Measurements from ENCODE around the gene FAR2. TPM values are rescaled to one million over a fixed set of nuclear protein-coding genes. Genes with fewer than 3 reads are reported as not detected.
"Not testable (repeated sequence)": the region's sequence is repeated elsewhere in the genome, so short reads cannot be mapped to it uniquely, and the experiment has no call there.

FAR2 gene
- polyA plus RNA-seq (ENCODE audit: insufficient read length): 8.6 TPM

- DNase-seq: peak; percentile 64
Observed at GRCh38 chr12:29148911-29149690, at the start of gene FAR2. Gene FAR2 (plus strand): TSS chr12:29149278. CDS start chr12:29270450, 121,172 bp downstream.

GRCh38 chr12:29102741-29103140 is 46.3 kb upstream of the FAR2 start:
- no peak for DNase-seq

GRCh38 chr12:29103539-29103974 is 45.5 kb upstream of the FAR2 start:
- DNase-seq: no peak

- no peak for DNase-seq
Observed at GRCh38 chr12:29104516-29104915, 44.6 kb upstream of the FAR2 start.

- DNase-seq: no peak
Observed at GRCh38 chr12:29110506-29111442, 38.3 kb upstream of the FAR2 start.

GRCh38 chr12:29113101-29113500 is 36.0 kb upstream of the FAR2 start:
- no peak for DNase-seq

GRCh38 chr12:29116414-29116813 is 32.7 kb upstream of the FAR2 start:
- no peak for DNase-seq

- DNase-seq: no peak
Observed at GRCh38 chr12:29131539-29131938, 17.5 kb upstream of the FAR2 start.

GRCh38 chr12:29132316-29132715 is 16.8 kb upstream of the FAR2 start:
- DNase-seq: no peak

- no peak for DNase-seq
Observed at GRCh38 chr12:29133181-29133580, 15.9 kb upstream of the FAR2 start.

- no peak for DNase-seq
Observed at GRCh38 chr12:29133680-29134079, 15.4 kb upstream of the FAR2 start.

GRCh38 chr12:29138256-29138655 is 10.8 kb upstream of the FAR2 start:
- not testable (repeated sequence) for DNase-seq

- not testable (repeated sequence) for DNase-seq
Observed at GRCh38 chr12:29138855-29139254, 10.2 kb upstream of the FAR2 start.

GRCh38 chr12:29145372-29146170 is 3.5 kb upstream of the FAR2 start:
- DNase-seq: no peak

GRCh38 chr12:29146196-29146595 is 2.9 kb upstream of the FAR2 start:
- DNase-seq: no peak

- peak; percentile 53 for DNase-seq
Observed at GRCh38 chr12:29147731-29148595, 1.1 kb upstream of the FAR2 start.

- peak; percentile 56 for DNase-seq
Observed at GRCh38 chr12:29148596-29148910, 525 bp upstream of the FAR2 start.

GRCh38 chr12:29149691-29150281 is 708 bp downstream of the FAR2 start:
- no peak for DNase-seq

- DNase-seq: no peak
Observed at GRCh38 chr12:29150462-29150861, 1.4 kb downstream of the FAR2 start.

GRCh38 chr12:29152223-29152868 is 3.3 kb downstream of the FAR2 start:
- DNase-seq: no peak

All from hindlimb muscle (tissue), 1 donor.